Effector memory CD4-positive, alpha-beta T cell (primary cell): ENCODE measurements around the gene ZRANB2.

Source experiments
- DNase-seq, 3 donors: peaks; one replicate each; pipeline ENCODE4 v3.0.0-alpha.2; 2020
- H3K27ac ChIP-seq: 2 replicates; pipeline ENCODE4 v1.7.0; 2013; ENCODE audit warnings: mild to moderate bottlenecking, low read length, moderate library complexity; ENCODE audit not compliant: insufficient read depth, poor library complexity, severe bottlenecking
- H3K27me3 ChIP-seq: replicated peaks from 2 replicates; pipeline ENCODE4 v1.7.0; 2013; ENCODE audit warnings: mild to moderate bottlenecking, low read length; ENCODE audit not compliant: insufficient read depth, control insufficient read depth, poor library complexity, severe bottlenecking
- H3K36me3 ChIP-seq: 2 replicates; pipeline ENCODE4 v1.7.0; 2013; ENCODE audit warnings: mild to moderate bottlenecking, low read length, moderate library complexity; ENCODE audit not compliant: control insufficient read depth, insufficient read depth
- H3K4me1 ChIP-seq: 2 replicates; pipeline ENCODE4 v1.7.0; 2013; ENCODE audit warnings: low read length, mild to moderate bottlenecking; ENCODE audit not compliant: control insufficient read depth, insufficient read depth, poor library complexity, severe bottlenecking
- H3K4me3 ChIP-seq: 2 replicates; pipeline ENCODE4 v1.7.0; 2013; ENCODE audit warnings: low read length, low read depth, mild to moderate bottlenecking; ENCODE audit not compliant: insufficient read depth, poor library complexity, severe bottlenecking
- H3K9me3 ChIP-seq: 2 replicates; pipeline ENCODE4 v1.7.0; 2013; ENCODE audit warnings: mild to moderate bottlenecking, low read length, moderate library complexity; ENCODE audit not compliant: control insufficient read depth

ZRANB2 gene

DNA sequence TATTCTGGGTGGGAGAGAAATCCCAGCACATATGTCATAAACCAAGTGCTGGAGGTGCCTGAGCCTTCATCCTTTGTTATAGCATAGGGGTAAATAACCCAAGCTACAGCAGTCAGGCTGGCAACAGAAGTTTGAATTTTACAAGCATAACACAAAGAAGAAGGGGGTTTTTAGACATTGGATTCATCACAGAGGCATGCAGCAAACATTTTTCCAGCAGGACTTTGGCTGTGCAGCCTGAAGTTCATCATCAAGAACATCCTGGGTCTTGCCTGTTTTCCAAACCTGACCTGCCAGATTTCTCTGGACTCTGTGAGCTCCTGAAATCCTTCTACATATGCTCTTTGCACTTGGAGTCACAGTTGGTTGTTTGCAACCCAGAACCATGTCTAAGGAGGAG is 49.4 kb downstream of the ZRANB2 start:
- Histone ChIP-seq H3K9me3 (no peaks in the 10 kb centered on the region), H3K36me3 (no peaks in the 10 kb centered on the region), H3K27me3 (no peaks in the 10 kb centered on the region), H3K4me3 (no peak overlapping the region), H3K4me1 (no peaks in the 10 kb centered on the region), H3K27ac (no peak overlapping the region)
- no peak for DNase-seq

DNA sequence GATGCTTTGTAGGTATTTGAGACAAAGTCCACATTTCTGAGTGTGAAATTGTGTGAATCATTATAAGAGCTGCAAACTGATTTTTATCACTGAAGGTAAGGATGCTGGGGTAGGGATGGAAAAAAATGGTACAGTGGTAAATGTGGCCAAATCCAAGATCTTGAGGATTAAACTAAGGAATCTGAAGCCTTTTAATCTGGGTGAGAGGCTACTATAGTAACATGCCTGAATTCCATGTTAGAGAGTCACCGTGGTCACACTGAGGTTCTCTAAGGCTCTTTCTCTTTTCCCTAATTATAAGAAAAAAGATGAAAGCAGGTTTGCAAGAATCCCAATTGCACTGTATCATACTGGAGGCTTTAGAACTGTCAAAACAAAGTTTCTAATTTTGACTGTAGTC is 50.8 kb downstream of the ZRANB2 start:
- H3K36me3 ChIP-seq, result no peaks in the 10 kb centered on the region
- H3K4me1 ChIP-seq, result no peaks in the 10 kb centered on the region
- H3K9me3 ChIP-seq, result no peaks in the 10 kb centered on the region
- no peak for DNase-seq
- H3K27me3 ChIP-seq, result no peaks in the 10 kb centered on the region
- no peak overlapping the region for H3K27ac ChIP-seq
- no peak overlapping the region for H3K4me3 ChIP-seq

- H3K9me3 ChIP-seq, result no peaks in the 10 kb centered on the region
- no peak overlapping the region for H3K4me3 ChIP-seq
- no peak overlapping the region for H3K27ac ChIP-seq
- no peaks in the 10 kb centered on the region for H3K4me1 ChIP-seq
- no peaks in the 10 kb centered on the region for H3K27me3 ChIP-seq
- no peak for DNase-seq
- no peaks in the 10 kb centered on the region for H3K36me3 ChIP-seq
These were observed 51.9 kb downstream of the ZRANB2 start for GRCh38 chr1:71028981-71029380.

GRCh38 chr1:71027991-71028390 is 52.8 kb downstream of the ZRANB2 start:
- no peaks in the 10 kb centered on the region for H3K36me3 ChIP-seq
- H3K9me3 ChIP-seq, result no peaks in the 10 kb centered on the region
- no peaks in the 10 kb centered on the region for H3K27me3 ChIP-seq
- H3K4me3 ChIP-seq, result no peak overlapping the region
- DNase-seq, result no peak
- no peaks in the 10 kb centered on the region for H3K4me1 ChIP-seq
- no peak overlapping the region for H3K27ac ChIP-seq

- Histone ChIP-seq H3K36me3 (no peaks in the 10 kb centered on the region), H3K4me1 (no peaks in the 10 kb centered on the region), H3K9me3 (no peaks in the 10 kb centered on the region), H3K4me3 (no peak overlapping the region), H3K27me3 (no peaks in the 10 kb centered on the region), H3K27ac (no peak overlapping the region)
- no peak for DNase-seq
These were observed 54.7 kb downstream of the ZRANB2 start for GRCh38 chr1:71026093-71026492.

- Histone ChIP-seq H3K4me3 (no peak overlapping the region), H3K27ac (no peak overlapping the region), H3K9me3 (no peaks in the 10 kb centered on the region), H3K4me1 (no peaks in the 10 kb centered on the region), H3K36me3 (no peaks in the 10 kb centered on the region), H3K27me3 (no peaks in the 10 kb centered on the region)
- no peak for DNase-seq
These were observed 57.3 kb downstream of the ZRANB2 start for GRCh38 chr1:71023515-71023914.

GRCh38 chr1:71019233-71019969 is 61.4 kb downstream of the ZRANB2 start:
- Histone ChIP-seq H3K4me1 (no peaks in the 10 kb centered on the region), H3K4me3 (no peak overlapping the region), H3K9me3 (no peaks in the 10 kb centered on the region), H3K27me3 (no peaks in the 10 kb centered on the region), H3K36me3 (no peaks in the 10 kb centered on the region), H3K27ac (no peak overlapping the region)
- no peak for DNase-seq

- Histone ChIP-seq H3K9me3 (no peaks in the 10 kb centered on the region), H3K36me3 (no peaks in the 10 kb centered on the region), H3K4me1 (no peaks in the 10 kb centered on the region), H3K27ac (no peak overlapping the region), H3K27me3 (no peaks in the 10 kb centered on the region), H3K4me3 (no peak overlapping the region)
- DNase-seq, result no peak
These were observed 62.0 kb downstream of the ZRANB2 start for GRCh38 chr1:71018791-71019190.

DNA sequence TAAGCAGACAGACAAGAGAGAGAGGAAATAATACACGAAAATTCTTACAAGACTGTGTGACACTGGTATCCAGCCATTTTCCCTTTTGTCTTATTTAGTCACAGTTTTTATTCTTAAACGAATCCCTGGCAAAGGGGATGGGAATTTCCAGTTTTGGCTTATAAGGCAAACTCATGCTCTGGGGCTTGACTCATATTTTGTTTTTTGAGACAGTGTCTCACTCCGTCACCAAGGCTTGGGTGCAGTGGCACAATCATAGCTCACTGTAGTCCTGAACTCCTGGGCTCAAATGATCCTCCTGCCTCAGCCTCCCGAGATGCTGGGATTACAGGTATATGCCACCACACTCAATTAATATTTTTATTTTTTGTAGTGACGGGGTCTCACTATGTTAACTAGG is 65.1 kb downstream of the ZRANB2 start:
- H3K4me1 ChIP-seq, result no peaks in the 10 kb centered on the region
- no peak overlapping the region for H3K27ac ChIP-seq
- H3K36me3 ChIP-seq, result no peaks in the 10 kb centered on the region
- DNase-seq, result no peak
- H3K27me3 ChIP-seq, result no peaks in the 10 kb centered on the region
- no peaks in the 10 kb centered on the region for H3K9me3 ChIP-seq
- H3K4me3 ChIP-seq, result no peak overlapping the region

- Histone ChIP-seq H3K4me3 (no peak overlapping the region), H3K27me3 (no peaks in the 10 kb centered on the region), H3K27ac (no peak overlapping the region), H3K9me3 (no peaks in the 10 kb centered on the region), H3K4me1 (no peaks in the 10 kb centered on the region), H3K36me3 (no peaks in the 10 kb centered on the region)
- no peak for DNase-seq
These were observed 66.7 kb downstream of the ZRANB2 start for GRCh38 chr1:71014178-71014579.
